ENCODE results near the gene FBXO4. TPM values are rescaled to one million over a fixed set of nuclear protein-coding genes. Genes with fewer than 3 reads are reported as not detected.
A peak's percentile ranks its signal among the peaks of the same experiment; 100 is the strongest.

FBXO4 gene
- total and polyA plus RNA-seq, 10 donors: 12.8 to 24.6 (median 16.5) TPM

DNA sequence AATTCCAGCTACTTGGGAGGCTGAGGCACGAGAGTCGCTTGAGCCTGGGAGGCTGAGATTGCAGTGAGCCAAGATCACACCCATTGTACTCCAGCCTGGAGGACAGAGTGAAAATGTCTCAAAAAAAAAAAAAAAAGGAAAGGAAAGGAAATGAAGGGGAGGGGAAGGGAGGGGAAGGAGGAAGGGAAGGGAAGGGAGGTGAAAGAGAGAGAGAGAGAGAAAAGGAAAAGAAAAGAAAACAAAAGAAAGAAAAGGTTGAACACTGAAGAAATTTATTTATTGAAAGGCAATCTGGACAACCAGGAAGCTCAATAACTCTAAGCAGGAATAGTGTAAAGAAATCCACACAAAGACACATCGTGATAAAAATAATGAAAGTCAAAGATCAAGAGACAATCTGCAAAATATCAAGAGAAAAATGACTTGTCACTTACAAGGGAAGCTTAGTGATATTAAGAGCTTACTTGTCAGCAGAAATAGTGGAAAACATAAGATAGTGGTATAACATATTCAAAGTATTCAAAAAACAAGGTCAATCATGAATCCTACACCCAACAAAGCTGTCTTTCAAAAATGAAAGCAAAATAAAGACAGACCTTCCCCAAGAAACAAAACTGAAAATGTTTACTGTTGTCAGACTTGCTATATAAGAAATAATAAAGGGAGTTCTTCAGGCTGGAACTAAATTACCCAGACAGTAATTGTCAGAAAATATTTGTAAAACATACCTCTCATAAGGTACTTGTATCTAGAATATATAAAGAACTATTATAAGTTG, 31.8 kb upstream of the FBXO4 start:
- peak overlapping the region in 4 of 8 donors; percentile 4 to 57 (median 38) for H3K27ac ChIP-seq
- TF ChIP-seq, protein P1, sequence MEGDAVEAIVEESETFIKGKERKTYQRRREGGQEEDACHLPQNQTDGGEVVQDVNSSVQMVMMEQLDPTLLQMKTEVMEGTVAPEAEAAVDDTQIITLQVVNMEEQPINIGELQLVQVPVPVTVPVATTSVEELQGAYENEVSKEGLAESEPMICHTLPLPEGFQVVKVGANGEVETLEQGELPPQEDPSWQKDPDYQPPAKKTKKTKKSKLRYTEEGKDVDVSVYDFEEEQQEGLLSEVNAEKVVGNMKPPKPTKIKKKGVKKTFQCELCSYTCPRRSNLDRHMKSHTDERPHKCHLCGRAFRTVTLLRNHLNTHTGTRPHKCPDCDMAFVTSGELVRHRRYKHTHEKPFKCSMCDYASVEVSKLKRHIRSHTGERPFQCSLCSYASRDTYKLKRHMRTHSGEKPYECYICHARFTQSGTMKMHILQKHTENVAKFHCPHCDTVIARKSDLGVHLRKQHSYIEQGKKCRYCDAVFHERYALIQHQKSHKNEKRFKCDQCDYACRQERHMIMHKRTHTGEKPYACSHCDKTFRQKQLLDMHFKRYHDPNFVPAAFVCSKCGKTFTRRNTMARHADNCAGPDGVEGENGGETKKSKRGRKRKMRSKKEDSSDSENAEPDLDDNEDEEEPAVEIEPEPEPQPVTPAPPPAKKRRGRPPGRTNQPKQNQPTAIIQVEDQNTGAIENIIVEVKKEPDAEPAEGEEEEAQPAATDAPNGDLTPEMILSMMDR (IDR thresholded peaks at IDR 0.05 in 8 of 11, conservative IDR thresholded peaks at IDR 0.05 in 3 of 11): no peak
- TF ChIP-seq POLR2AphosphoS5 (IDR thresholded peaks at IDR 0.05): no peak
- H3K36me3 ChIP-seq: no peaks in the 10 kb centered on the region
- DNase-seq: no peak
- 74 to 83% (median 77%) methylated on average over 3 of the region's 3 CpGs for WGBS, 5 donors
- H3K9me3 ChIP-seq: no peaks in the 10 kb centered on the region
- peaks cover 0 to 20% (median 0%) of the 10 kb centered on the region in 7 donors for H3K27me3 ChIP-seq (replicated peaks in 1 of 7)
- H3K4me1 ChIP-seq: peaks cover 0 to 4% (median 0%) of the 10 kb centered on the region in 6 donors
- intact Hi-C loops (cut with DNase I; ENCODE audit: low total_unique reads): no loop called here
- peak overlapping the region in 1 of 8 donors; percentile 6 for H3K4me3 ChIP-seq

DNA sequence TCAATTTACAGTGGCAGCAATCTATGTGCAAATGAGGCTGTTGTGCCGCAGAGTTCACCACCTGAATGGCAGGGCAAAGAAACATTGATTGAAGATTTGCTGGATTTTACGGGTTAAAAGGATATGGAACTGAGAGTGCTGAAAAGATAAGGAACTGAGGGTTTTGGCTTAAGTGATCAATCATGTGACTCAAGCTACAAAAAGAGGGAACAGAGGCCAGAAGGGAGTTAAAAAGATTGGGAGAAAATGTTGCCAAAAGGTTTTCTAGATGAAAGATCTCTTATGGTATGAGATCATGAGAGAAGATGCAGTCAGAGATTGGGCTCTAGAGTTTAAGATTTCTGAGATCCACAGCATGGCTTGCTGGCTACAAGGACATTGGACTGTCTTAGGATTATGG, 28.9 kb upstream of the FBXO4 start:
- intact Hi-C loops (cut with DNase I; ENCODE audit: low total_unique reads): no loop called here
- peaks cover 0 to 4% (median 0%) of the 10 kb centered on the region in 6 donors for H3K4me1 ChIP-seq
- H3K9me3 ChIP-seq: no peaks in the 10 kb centered on the region
- no peaks in the 10 kb centered on the region for H3K36me3 ChIP-seq
- DNase-seq: no peak
- no peak overlapping the region for H3K27ac ChIP-seq
- peaks cover 0 to 20% (median 0%) of the 10 kb centered on the region in 7 donors for H3K27me3 ChIP-seq (replicated peaks in 1 of 7)
- TF ChIP-seq POLR2A (IDR thresholded peaks at IDR 0.05): no peak
- TF ChIP-seq, protein P1 (IDR thresholded peaks at IDR 0.05 in 8 of 11, conservative IDR thresholded peaks at IDR 0.05 in 3 of 11): no peak
- no peak for TF ChIP-seq POLR2AphosphoS5 (IDR thresholded peaks at IDR 0.05)
- WGBS, 5 donors: 8 to 26% (median 12%) methylated on average over 2 of the region's 2 CpGs
- H3K4me3 ChIP-seq: no peak overlapping the region

DNA sequence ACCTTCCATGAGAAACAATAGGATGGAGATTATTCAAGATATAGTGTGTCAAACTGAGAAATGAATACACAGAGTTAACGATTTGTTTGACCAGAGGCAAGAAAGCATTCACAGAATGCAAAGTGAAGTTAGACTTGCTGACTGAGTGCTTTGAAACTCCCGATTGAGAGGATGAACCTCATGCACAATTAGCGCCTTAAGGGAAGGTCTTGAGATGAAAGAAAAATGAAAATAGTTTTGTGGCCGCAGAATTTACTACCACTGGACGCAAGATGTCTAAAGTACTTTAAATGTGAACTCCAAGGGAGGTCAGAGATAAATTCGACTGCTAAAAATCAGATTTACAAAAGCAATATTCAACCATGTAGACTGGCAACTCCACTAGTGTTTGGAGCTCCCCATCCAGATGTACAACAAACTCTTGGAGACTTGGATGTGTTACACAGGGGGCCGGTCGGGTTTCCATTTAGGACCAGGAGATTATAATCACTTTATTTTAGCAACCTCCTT, 21.6 kb upstream of the FBXO4 start:
- no peak for DNase-seq
- Histone ChIP-seq H3K27ac (peak overlapping the region; percentile 44 to 93 (median 86)), H3K4me3 (peak overlapping the region; percentile 42 to 90 (median 72)), H3K27me3 (replicated peaks in 1 of 7) (no peaks in the 10 kb centered on the region), H3K9me3 (no peaks in the 10 kb centered on the region), H3K36me3 (peaks cover 0 to 23% (median 7%) of the 10 kb centered on the region in 6 donors), H3K4me1 (peaks cover 8 to 47% (median 36%) of the 10 kb centered on the region in 6 donors)
- TF ChIP-seq, protein P1 (IDR thresholded peaks at IDR 0.05 in 8 of 11, conservative IDR thresholded peaks at IDR 0.05 in 3 of 11): no peak
- TF ChIP-seq POLR2A (IDR thresholded peaks at IDR 0.05) (no peak), POLR2AphosphoS5 (IDR thresholded peaks at IDR 0.05) (no peak)
- 41 to 51% (median 45%) methylated on average over 8 of the region's 8 CpGs for WGBS, 5 donors
- intact Hi-C loops (cut with DNase I; ENCODE audit: low total_unique reads): no loop called here

All from spleen (tissue), 11 donors.